Suprapubic skin (tissue), 4 donors: Measurements from ENCODE around the gene OR10P1.

Experiments
- CTCF ChIP-seq, 2 donors: fragments of 200-600 bp in 1 of 2; fragments of 450-650 bp in 1 of 2; sonication (generic) in 1 of 2; IDR thresholded peaks; one replicate each; pipeline ENCODE4 v1.5.1; 2016 to 2019; ENCODE audit warnings: antibody characterized with exemption in 2 of 2, mild to moderate bottlenecking in 1 of 2, moderate library complexity in 1 of 2
- EP300 ChIP-seq: sonication (generic); formaldehyde crosslinking; IDR thresholded peaks from one replicate; pipeline ENCODE4 v1.6.1; 2017; ENCODE audit warnings: antibody characterized with exemption
- POLR2A ChIP-seq, 2 donors: fragments of 450-650 bp; IDR thresholded peaks; one replicate each; pipeline ENCODE4 v1.6.1; 2017; ENCODE audit warnings: antibody characterized with exemption in 2 of 2, mild to moderate bottlenecking in 2 of 2, moderate library complexity in 2 of 2
- POLR2AphosphoS5 ChIP-seq, 3 donors: sonication (generic); formaldehyde crosslinking; IDR thresholded peaks; one replicate each; pipeline ENCODE4 v1.6.1; 2017; ENCODE audit warnings: antibody characterized with exemption in 3 of 3

DNA sequence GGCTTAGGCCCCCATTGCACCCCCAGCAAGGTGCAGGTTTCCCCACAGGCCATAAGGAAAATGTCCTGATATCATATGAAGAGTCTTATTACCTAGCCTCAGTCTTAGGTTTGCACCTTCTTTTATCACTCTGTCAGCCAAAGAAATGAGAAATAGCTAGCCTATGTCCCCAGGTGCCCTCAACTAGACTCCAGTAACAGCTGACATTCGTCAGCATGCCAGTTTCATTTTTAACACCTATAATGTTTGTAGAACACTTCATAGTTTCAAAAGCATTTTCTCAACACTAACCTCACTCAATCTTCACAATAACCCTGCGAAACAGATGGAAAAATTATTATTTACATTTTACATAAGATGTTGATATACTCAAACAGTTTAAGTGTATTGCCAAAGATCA lies 24.0 kb upstream of the OR10P1 start:
- TF ChIP-seq CTCF (IDR thresholded peaks at IDR 0.05) (no peak), EP300 (no peak), POLR2AphosphoS5 (IDR thresholded peaks at IDR 0.05) (no peak), POLR2A (IDR thresholded peaks at IDR 0.05) (no peak)
